Activated naive CD8-positive, alpha-beta T cell treated with anti-CD3 and anti-CD28 coated beads, Interleukin-2, amount 50 U/mL, for 24 hours (primary cell): Measurements from ENCODE around the gene HMGCLL1.

Experiments
- ATAC-seq: fragments of 150-1000 bp; cut with Tn5 transposase; one replicate; pipeline ENCODE4 v1.10.0; 2021
- DNase-seq: peaks from one replicate; pipeline ENCODE4 v3.0.0; 2021
- H3K27ac Mint-ChIP-seq: one replicate; pipeline ENCODE4 v1.8.0; 2021; ENCODE audit warnings: mild to moderate bottlenecking, mixed read lengths
- H3K27me3 Mint-ChIP-seq: one replicate; pipeline ENCODE4 v1.8.0; 2021; ENCODE audit warnings: mixed read lengths
- H3K36me3 Mint-ChIP-seq: one replicate; pipeline ENCODE4 v1.8.0; 2021; ENCODE audit warnings: low read depth, mixed read lengths
- H3K4me1 Mint-ChIP-seq: one replicate; pipeline ENCODE4 v1.8.0; 2021; ENCODE audit warnings: mixed read lengths
- H3K4me3 Mint-ChIP-seq: one replicate; pipeline ENCODE4 v1.8.0; 2021; ENCODE audit warnings: mild to moderate bottlenecking, moderate library complexity, mixed read lengths
- H3K9me3 Mint-ChIP-seq: one replicate; pipeline ENCODE4 v1.8.0; 2021; ENCODE audit warnings: mixed read lengths

The HMGCLL1 gene

DNA sequence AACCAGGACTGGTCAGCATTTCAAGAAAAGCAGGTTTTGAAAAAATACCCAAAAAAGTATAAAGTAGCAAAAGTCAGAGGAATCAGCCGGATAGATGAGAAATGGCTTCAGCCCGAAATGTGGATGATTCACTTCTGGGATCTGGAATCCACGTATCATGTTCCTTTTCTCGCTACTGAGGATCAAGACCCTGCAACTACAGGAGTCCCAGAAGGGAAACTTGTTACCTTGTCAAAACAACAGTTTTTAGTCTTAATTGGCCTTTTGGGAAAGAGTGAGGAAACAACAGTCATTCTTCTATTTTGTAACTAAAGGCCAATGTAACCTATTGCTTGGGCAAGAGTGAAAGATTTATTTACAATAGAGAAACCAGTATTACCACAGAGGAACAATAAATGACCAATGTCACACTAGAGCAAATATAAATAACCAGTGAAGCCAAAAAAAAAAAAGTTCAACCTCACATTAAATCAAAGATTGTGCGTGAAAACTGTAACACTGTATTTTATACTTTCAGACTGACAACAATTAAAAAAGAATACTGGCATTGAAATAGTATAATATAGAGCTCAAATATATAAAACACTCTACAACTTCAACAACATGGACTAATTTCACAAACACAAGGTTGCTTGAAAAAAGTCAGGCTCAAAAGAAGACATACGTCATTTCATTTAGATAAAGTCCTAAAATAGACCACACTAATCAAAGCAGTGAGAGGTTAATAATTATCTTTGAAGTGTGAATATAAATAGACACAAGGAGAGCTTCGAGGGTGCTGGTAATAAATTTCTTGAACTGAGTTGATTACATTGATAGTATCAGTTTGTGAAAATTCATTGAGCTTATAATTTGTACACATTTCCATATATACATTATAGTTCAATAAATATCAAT lies 135.5 kb downstream of the HMGCLL1 start:
- Mint-ChIP-seq H3K27me3 (no peaks in the 10 kb centered on the region), H3K36me3 (no peaks in the 10 kb centered on the region), H3K4me1 (no peaks in the 10 kb centered on the region), H3K9me3 (no peaks in the 10 kb centered on the region), H3K4me3 (no peak overlapping the region), H3K27ac (no peak overlapping the region)
- DNase-seq (no peak), ATAC-seq (no peak)

DNA sequence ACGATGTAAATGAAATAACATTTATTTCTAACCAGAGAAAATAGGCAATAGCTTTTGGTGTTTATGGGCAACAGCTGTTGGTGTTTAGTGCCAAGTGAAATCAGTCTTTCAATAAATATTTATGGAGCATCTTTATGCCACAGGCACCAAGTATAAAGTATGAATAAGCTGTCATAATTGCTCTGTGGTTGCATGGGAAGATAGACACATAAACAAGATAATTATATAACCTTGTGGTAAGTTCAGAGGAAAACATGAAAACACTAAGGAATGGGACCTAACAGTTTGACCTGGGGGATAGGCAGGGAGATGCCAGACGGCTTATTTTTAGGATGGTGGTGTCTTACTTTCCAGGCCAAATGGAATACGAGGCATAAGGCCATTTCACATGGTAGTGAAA lies 140.8 kb downstream of the HMGCLL1 start:
- no peaks in the 10 kb centered on the region for H3K36me3 Mint-ChIP-seq
- no peak for ATAC-seq
- no peak overlapping the region for H3K27ac Mint-ChIP-seq
- no peak overlapping the region for H3K4me3 Mint-ChIP-seq
- H3K27me3 Mint-ChIP-seq, result no peaks in the 10 kb centered on the region
- H3K9me3 Mint-ChIP-seq, result peaks cover 3% of the 10 kb centered on the region
- no peaks in the 10 kb centered on the region for H3K4me1 Mint-ChIP-seq
- DNase-seq, result no peak

DNA sequence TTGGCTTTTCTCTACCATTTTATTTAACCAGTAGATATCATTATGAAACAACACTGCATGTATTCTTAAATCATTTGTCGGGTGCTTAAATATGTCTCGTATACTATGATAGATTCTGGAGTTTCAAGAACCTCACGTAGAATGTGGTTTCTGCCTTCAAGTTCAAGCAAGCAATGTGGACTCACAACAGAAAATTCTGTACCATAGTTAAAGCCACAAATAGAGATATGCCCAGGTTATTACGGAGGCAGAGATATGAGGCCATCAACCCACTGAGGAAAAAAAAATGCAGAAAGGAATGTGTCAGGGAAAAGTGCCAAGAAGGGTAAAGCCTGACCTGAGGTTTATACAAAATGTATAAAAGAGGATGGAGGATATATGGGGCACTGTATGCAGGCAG lies 141.9 kb downstream of the HMGCLL1 start:
- Mint-ChIP-seq H3K27me3 (no peaks in the 10 kb centered on the region), H3K9me3 (peaks cover 3% of the 10 kb centered on the region), H3K4me3 (no peak overlapping the region), H3K27ac (no peak overlapping the region), H3K4me1 (no peaks in the 10 kb centered on the region), H3K36me3 (no peaks in the 10 kb centered on the region)
- no peak for ATAC-seq
- DNase-seq, result no peak

DNA sequence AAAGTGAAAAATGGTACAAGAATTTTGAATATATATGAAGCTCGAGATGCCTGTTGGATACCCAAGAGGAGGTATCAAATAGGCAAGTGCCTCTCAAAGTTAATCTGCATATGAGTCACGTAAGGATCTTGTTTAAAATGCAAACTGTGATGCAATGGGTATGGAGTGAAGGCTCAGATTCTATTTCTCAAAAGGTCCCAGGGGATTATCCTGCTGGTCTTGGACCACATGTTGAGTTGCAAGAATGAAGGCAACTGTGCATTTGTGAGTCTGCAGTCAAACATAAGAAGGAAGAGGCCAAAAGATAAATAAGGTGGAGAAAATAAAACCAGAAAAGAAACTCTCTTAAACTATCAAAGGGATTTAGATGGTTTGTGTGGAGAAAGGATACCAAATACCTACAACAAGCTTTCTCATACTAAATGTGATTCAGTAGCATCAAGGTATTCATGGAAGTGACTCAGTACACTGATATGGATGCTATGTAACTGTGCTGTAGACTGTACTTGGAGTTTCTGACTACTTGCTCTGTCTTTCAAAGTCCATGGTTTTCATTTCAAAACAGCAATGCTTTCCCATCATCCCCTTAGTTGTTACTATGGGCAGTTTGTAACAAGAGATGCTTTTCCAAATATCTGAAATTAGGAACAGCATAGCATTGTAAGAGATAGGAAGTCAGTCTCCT lies 145.4 kb downstream of the HMGCLL1 start:
- Mint-ChIP-seq H3K36me3 (no peaks in the 10 kb centered on the region), H3K9me3 (peaks cover 6% of the 10 kb centered on the region), H3K27me3 (no peaks in the 10 kb centered on the region), H3K4me1 (no peaks in the 10 kb centered on the region), H3K4me3 (no peak overlapping the region), H3K27ac (no peak overlapping the region)
- no peak for ATAC-seq
- no peak for DNase-seq

- no peak overlapping the region for H3K4me3 Mint-ChIP-seq
- DNase-seq, result no peak
- no peaks in the 10 kb centered on the region for H3K27me3 Mint-ChIP-seq
- no peaks in the 10 kb centered on the region for H3K4me1 Mint-ChIP-seq
- no peaks in the 10 kb centered on the region for H3K36me3 Mint-ChIP-seq
- no peak overlapping the region for H3K27ac Mint-ChIP-seq
- H3K9me3 Mint-ChIP-seq, result peaks cover 14% of the 10 kb centered on the region
- ATAC-seq, result no peak
Observed at GRCh38 chr6:55423933-55424332, 155.1 kb downstream of the HMGCLL1 start.

GRCh38 chr6:55410674-55411073 lies 168.3 kb downstream of the HMGCLL1 start:
- no peak for DNase-seq
- no peak overlapping the region for H3K27ac Mint-ChIP-seq
- H3K4me3 Mint-ChIP-seq, result no peak overlapping the region
- peaks cover 8% of the 10 kb centered on the region for H3K9me3 Mint-ChIP-seq
- no peaks in the 10 kb centered on the region for H3K36me3 Mint-ChIP-seq
- H3K4me1 Mint-ChIP-seq, result no peaks in the 10 kb centered on the region
- no peaks in the 10 kb centered on the region for H3K27me3 Mint-ChIP-seq
- no peak for ATAC-seq

- DNase-seq, result no peak
- Mint-ChIP-seq H3K4me3 (no peak overlapping the region), H3K27me3 (no peaks in the 10 kb centered on the region), H3K36me3 (no peaks in the 10 kb centered on the region), H3K9me3 (no peaks in the 10 kb centered on the region), H3K27ac (no peak overlapping the region), H3K4me1 (no peaks in the 10 kb centered on the region)
- no peak for ATAC-seq
Observed at GRCh38 chr6:55405474-55406235, 173.3 kb downstream of the HMGCLL1 start.

DNA sequence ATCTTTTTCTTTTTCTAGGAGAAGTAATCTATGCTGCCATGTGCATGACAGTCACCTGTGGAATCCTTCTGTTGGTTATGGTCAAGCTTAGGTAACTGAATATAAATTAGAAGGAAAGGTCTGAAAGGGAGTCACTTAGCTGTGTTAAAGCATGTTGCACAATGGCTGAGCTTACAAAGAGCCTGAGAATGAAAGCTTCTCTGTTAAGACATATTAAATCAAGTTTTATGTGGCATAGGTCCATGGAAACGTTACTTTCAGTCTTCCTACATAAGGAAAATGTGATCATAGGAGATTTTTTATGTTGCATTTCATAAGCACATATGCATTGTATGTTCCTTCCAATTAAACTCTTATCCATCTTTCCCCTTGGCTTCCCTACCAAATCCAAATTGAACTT lies 179.6 kb downstream of the HMGCLL1 start:
- H3K36me3 Mint-ChIP-seq, result no peaks in the 10 kb centered on the region
- no peak overlapping the region for H3K4me3 Mint-ChIP-seq
- ATAC-seq (no peak), DNase-seq (no peak)
- H3K4me1 Mint-ChIP-seq, result no peaks in the 10 kb centered on the region
- H3K27ac Mint-ChIP-seq, result no peak overlapping the region
- no peaks in the 10 kb centered on the region for H3K9me3 Mint-ChIP-seq
- no peaks in the 10 kb centered on the region for H3K27me3 Mint-ChIP-seq

GRCh38 chr6:55397986-55398385 lies 181.0 kb downstream of the HMGCLL1 start:
- H3K36me3 Mint-ChIP-seq, result no peaks in the 10 kb centered on the region

GRCh38 chr6:55395871-55396270 lies 183.1 kb downstream of the HMGCLL1 start:
- no peaks in the 10 kb centered on the region for H3K27me3 Mint-ChIP-seq

More at GRCh38 chr6:55397986-55398385, 181.0 kb downstream of the HMGCLL1 start:
- H3K9me3 Mint-ChIP-seq, result peaks cover 4% of the 10 kb centered on the region
- no peaks in the 10 kb centered on the region for H3K4me1 Mint-ChIP-seq
- ATAC-seq, result no peak
- H3K27me3 Mint-ChIP-seq, result no peaks in the 10 kb centered on the region
- DNase-seq, result no peak
- no peak overlapping the region for H3K27ac Mint-ChIP-seq
- no peak overlapping the region for H3K4me3 Mint-ChIP-seq

DNA sequence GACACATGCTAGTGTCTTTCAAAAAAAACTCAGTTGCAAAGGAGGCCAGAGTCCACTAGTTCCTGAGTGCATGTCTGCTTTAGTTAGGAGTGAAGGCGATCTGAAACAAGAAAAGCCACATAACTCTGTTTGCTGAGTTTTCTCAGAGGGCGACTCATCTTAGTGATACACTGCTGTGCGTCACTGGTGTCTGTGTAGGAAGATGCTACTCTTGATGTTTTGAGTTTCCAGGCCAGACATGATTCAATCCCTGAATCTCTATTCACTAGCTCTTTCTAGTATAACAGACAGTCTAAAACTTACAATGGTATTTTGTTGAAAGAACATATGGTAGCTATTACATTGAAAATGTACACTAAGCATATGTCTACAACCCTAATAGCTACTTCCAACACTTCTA lies 190.8 kb downstream of the HMGCLL1 start:
- Mint-ChIP-seq H3K4me1 (no peaks in the 10 kb centered on the region), H3K27me3 (no peaks in the 10 kb centered on the region), H3K27ac (no peak overlapping the region), H3K36me3 (no peaks in the 10 kb centered on the region), H3K9me3 (peaks cover 13% of the 10 kb centered on the region), H3K4me3 (no peak overlapping the region)
- ATAC-seq (no peak), DNase-seq (no peak)

More at GRCh38 chr6:55395871-55396270, 183.1 kb downstream of the HMGCLL1 start:
- no peak overlapping the region for H3K27ac Mint-ChIP-seq
- no peaks in the 10 kb centered on the region for H3K36me3 Mint-ChIP-seq
- no peak for DNase-seq
- no peak for ATAC-seq
- H3K4me1 Mint-ChIP-seq, result no peaks in the 10 kb centered on the region
- H3K4me3 Mint-ChIP-seq, result no peak overlapping the region
- H3K9me3 Mint-ChIP-seq, result peaks cover 9% of the 10 kb centered on the region
